ENCODE data around the gene DNAJC5G.
"Not testable (repeated sequence)": the region's sequence is repeated elsewhere in the genome, so short reads cannot be mapped to it uniquely, and the experiment has no call there.

The DNAJC5G gene

DNA sequence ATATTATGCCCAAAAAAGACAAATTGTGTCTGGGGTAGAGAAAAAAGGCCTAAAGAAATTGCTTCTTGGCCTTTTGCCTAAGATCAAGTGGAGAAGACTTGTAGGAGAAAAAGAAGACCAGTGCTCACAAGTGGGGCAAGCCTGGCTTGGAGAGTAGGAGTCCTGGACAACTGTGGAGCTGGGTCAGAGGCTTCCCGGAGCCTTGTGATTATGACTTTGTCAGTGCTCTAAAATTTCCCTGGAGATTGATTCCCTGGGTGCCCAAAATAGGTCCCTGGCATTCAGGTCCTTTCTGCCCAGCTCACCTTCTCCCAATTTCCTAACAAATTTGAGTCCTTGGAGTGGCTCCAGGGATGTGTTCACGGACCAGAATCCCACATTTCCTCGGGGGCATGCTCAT lies 6.2 kb downstream of the DNAJC5G start:
- DNase-seq (ENCODE audit: low read depth in 2 of 2) = no peak

DNA sequence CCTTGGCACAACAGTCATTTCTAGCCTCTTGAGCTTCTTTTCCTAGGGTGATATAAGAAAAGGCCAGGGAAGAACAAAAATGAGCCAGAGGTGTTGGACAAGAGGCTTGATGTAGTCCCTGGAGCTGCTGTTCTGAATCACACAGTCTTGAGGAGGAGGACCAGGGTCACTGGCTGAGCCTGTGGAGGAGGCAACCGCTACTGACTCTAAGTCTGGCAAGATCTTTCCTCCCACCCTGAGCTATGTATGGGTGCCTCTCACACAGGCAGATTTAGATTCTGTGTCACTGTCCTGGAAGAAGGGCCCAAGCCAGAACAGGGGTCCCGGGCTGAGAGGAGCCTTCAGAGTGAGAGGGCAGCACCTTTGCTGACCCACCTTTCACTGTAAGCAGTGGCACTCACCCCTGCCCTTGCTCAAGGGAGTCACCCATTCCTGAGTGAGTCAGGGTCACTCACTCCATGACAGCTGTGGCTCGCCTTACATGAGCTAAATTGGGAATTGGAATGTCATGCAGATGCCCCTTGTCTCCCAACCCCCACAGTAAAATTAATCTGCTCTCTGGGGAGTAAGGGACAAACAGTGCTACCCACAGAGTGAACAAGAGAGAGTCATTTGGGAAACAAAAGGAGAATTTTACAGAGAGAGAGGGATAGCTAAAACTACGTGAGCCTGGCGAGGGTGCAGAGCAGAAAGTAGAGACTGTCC lies 6.8 kb downstream of the DNAJC5G start, which contains the start of gene TRIM54:
TSS of gene TRIM54 (plus strand) at position 575 of the 705 bp plus-strand sequence. CDS start 303 bp downstream, outside the sequence.
- DNase-seq (ENCODE audit: low read depth in 2 of 2) = no peak

DNA sequence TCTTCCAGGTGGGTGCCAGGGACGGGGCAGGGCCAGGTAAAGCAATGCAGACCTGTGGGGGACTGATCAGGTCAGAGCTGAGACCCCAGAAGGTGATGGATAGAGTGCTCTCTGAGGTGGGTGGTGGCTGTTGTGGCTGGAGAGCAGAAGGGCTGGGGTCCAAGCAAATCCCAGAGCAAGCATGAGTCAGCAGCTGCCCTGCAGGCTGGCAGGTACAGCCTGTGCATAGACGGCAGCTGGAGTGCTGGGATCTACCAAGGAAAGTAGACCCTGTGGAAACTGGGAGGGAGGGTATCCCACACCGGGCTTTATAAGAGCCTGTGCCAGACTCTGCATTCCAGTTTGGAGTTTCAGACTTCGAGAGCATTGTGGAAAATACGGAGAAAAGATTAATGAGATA lies 7.7 kb downstream of the DNAJC5G start:
- DNase-seq (ENCODE audit: low read depth in 2 of 2) = no peak

DNA sequence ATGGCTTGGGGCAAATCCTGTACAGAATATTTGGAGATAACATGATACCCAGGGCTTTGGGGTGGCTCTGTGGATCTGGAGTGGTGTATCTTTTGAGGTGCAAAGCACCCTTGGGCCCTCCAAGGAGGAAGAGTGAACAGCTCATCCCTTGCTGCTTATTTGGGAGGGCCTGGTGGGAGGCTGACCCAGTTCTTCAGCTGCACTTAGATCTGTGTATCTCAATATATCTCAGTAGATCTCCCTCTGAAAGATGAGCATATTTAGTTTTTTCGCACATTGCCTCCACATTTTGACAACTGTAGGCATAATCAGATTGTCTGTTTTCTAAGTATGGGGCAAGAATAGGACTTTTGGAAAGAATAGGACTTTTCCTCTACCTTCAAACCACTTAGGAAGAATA lies 9.8 kb downstream of the DNAJC5G start:
- no peak for DNase-seq (ENCODE audit: low read depth in 2 of 2)

DNA sequence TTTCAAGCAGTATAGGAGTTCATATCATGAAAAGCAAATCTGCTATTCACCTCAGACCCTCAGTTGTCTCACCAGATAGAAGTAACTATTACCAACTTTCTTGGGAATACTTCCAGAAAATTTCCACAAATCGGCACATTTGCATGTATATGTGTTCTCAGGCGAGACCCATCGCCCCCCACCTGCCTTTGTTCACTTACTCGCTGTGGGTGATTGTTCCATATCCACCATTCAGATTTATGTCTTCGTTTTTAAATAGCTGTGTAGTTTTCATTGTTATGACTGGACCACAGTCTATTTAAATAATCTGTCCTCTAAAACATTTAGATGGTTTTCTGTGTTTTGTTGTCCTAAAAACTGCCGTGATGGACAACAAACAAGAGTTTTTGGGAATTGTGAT lies 10.2 kb downstream of the DNAJC5G start:
- no peak for DNase-seq (ENCODE audit: low read depth in 2 of 2)

DNA sequence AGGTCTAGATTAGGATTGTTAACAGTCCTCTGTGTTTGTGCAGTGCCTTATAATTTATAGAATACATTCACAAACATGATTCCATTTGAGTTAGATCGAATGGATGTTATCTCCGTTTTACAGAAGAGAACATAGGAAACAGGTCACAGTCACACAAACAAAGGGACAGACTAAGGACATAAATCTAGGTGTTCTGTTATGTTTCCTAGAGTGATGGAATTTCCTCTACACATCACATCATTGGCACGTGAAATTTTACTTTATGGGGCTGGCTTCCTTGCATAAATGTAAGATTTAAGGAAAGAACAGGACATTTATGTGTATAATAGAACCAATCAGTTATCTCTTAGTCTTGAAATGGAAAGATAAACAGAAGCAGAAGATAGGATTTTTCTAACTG lies 13.4 kb downstream of the DNAJC5G start:
- no peak for DNase-seq (ENCODE audit: low read depth in 2 of 2)

DNA sequence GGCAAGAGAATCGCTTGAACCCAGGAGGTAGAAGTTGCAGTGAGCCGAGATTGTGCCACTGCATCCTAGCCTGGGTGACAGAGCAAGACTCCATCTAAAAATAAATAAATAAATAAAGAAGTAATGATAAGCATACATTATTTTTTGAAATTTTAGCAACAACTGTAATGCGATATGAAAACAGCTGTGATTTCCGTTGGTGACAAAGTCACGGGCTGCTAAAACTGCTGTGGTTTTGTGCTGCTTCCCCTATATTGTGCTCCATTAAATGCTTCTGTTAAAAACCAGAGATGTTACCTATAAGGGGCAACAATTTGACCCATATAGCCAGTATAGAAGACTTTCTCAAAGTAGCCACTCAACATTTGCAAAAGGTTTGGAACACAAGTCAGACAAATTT lies 15.3 kb downstream of the DNAJC5G start:
- no peak for DNase-seq (ENCODE audit: low read depth in 2 of 2)

DNA sequence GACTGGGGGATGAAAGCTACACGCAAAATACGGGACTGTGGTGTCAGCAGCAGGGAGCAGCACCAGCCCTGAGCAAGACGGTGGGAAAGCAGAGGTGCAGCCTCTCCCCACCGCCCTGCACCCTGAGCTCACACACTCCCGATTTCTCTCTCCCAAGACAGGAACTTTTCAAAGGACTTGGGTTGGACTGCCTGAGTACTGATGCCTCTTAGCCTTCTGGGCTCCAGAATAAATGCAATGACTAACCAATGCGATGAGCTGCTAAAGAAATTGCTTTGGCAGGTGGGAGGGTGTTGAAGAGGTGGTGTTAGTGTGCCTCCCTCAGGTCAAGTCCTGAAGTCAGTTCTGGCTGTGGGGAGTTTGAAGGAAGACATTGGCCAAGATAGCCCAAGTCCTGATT lies 16.6 kb downstream of the DNAJC5G start:
- DNase-seq (ENCODE audit: low read depth in 2 of 2) = no peak

DNA sequence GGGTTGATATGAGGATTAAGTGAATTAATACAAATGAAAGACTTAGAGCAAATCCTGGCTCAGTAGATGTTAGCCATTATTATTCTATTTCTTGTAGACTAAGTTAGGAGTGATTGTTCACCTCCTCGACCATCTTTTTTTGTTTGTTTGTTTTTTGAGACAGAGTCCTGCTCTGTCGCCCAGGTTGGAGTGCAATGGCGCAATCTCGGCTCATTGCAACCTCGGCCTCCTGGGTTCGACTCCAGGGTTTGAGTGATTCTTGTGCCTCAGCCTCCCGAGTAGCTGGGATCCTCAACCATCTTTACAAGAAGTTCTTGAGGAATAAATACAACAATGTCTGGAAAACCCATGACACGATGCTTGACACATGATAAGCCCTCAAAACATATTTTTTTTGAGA lies 19.7 kb downstream of the DNAJC5G start:
- no peak for DNase-seq (ENCODE audit: low read depth in 2 of 2)

DNA sequence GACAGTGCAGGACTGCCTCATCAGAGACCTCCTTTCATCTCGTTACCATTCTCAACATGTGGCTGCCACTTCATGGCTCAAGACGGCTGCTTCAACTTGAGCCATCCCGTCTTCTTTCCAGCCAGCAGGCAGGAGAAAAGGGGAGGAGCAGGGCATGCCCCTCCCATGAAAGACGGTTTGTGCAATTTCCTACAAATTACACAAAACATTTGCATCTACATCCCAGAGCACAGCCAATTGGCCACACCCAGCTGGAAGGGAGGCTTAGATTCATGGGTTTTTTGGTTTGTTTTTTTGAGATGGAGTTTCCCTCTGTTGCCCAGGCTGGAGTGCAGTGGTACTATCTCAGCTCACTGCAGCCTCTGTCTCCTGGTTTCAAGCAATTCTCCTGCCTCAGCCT lies 21.2 kb downstream of the DNAJC5G start:
- DNase-seq (ENCODE audit: low read depth in 2 of 2) = no peak

DNA sequence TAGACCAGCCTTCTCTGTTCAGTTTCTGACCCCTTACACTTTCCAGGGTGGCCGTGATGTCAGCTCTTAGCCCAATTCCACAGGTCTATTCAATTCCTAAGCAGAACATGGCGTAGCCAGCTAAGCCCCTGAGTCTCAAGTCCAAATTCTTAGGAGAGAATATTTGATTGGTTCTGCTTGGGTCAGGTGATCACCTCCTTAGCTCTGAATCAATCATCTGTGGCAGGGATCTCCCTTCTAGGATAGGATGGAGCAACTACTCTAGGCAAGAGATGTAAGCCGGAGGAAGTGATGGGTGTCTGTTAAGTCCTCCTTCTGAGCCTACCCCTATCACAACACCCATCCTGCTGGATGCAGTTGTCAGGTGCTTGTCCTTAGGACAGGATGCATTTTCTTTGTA lies 22.0 kb downstream of the DNAJC5G start:
- DNase-seq (ENCODE audit: low read depth in 2 of 2) = no peak

DNA sequence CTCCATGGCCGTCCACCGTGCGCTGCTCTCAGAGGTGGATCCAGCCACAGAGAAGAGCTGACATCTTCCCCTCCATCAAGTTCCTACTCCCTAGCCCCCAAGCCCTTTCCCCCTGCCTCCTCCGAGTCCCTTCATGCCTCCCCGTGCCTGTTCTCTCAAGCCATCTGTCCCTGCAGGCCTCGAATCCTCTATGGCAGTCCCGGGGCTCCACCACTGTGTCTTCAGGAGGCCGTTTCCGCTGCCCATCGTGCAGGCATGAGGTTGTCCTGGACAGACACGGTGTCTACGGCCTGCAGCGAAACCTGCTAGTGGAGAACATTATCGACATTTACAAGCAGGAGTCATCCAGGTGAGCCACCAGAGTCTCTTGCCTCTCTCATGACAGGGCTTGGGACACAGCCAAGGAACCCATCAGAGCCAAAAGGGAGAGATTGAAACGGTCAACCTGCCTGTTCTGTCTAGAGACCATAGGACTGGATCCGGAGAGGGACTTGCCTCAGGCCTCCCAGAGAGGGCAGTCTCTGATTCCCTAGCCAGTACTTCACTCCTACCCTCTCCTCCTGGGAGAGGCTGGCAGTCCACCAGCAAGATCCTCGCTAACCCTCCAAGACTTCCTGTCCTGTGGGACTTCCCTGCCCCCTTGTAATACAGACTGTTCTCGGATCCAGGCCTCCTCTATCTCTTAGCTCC lies 23.3 kb downstream of the DNAJC5G start:
- DNase-seq (ENCODE audit: low read depth in 2 of 2) = no peak

DNA sequence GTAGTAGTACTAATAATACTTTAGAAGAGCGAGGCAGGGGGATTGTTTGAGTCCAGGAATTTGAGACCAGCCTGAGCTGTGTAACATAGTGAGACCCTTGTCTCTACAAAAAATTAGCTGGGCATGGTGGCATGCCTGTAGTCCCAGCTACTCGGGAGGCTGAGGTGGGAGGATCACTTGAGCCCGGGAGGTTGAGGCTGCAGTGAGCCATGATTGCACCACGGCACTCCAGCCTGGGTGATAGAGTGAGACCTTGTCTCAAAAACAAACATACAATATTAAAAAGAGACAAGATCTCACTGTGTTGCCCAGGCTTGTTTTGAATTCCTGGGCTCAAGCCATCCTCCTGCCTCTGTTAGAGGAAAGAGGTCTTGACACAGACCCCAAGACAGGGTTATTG lies 25.4 kb downstream of the DNAJC5G start:
- not testable (repeated sequence) for DNase-seq (ENCODE audit: low read depth in 2 of 2)

DNA sequence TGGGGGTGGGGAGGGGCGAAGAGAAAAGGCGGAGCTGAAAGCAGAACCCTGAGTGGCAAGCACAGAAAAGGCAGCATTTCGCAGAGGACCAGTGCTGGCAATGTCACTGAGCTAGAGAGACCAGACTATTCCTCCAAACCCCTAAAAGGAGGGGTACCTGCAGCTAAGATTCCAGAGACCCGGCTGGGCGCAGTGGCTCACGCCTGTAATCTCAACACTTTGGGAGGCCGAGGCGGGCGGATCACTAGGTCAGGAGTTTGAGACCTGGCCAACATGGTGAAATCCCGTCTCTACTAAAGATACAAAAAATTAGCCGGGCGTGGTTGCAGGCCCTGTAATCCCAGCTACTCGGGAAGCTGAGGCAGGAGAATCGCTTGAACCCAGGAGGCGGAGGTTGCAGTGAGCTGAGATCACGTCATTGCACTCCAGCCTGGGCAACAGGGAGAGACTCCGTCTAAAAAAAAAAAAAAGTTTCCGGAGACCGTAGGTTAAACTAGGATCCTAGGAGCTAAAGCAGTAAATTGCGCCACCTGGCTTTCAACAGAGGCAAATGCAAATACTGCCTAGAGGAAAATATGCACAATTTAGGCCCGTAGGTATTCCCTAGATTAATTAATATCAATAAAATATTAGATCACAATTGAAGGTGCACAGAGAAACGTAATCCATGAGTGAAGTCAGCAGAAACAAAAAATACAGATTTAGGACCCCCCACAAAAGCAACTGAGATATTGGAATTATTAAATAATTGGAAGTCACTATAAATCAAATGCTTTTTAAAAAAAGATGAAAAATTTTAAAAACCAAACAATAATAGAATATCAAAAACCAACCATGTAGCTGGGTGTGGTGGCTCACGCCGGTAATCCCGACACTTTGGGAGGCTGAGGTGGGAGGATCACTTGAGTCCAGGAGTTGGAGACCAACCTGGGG lies 28.1 kb downstream of the DNAJC5G start:
- DNase-seq (ENCODE audit: low read depth in 2 of 2) = no peak

DNA sequence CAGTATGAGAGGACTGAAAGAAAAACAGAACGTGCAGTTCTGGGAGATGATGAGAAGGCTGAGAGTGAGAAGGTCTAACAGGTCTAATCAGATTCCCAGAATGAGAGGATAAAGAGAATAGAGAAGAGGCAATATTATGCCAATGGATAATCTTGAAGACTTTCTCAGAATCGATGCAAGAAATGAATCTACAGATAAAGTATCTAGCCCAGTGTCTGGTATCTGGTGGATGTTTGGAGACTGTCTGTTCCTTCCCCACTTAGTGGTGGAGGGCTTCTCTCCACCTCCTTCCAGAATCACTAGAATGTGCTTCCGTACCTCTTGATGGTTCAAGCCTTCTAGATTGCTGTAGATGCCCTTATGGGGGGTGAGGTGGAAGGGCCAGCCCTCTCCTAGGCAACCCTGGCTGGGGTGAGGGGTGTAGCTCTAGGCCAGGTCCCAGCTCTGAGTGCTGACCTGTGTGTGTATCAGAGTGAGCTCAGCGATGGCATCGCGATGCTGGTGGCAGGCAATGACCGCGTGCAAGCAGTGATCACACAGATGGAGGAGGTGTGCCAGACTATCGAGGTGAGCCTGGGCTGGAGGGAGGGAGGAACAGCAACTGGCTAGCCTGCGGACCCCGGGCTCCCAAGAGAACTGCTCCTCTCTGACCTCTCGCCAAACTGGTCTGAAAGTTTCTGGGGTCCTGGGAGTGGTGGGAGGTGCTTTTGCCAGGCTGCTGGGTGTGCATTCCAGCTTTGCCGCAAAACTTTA lies 29.4 kb downstream of the DNAJC5G start:
- DNase-seq (ENCODE audit: low read depth in 2 of 2) = no peak

DNA sequence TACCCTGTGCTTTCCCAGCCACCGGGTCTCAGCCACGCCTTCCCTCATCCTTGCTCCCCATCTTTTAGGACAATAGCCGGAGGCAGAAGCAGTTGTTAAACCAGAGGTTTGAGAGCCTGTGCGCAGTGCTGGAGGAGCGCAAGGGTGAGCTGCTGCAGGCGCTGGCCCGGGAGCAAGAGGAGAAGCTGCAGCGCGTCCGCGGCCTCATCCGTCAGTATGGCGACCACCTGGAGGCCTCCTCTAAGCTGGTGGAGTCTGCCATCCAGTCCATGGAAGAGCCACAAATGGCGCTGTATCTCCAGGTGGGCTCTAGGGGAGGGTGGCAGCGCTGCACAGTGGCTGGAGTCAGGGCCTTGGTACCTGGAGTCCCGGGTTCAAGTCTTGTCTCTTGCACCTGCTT lies 30.3 kb downstream of the DNAJC5G start:
- no peak for DNase-seq (ENCODE audit: low read depth in 2 of 2)

DNA sequence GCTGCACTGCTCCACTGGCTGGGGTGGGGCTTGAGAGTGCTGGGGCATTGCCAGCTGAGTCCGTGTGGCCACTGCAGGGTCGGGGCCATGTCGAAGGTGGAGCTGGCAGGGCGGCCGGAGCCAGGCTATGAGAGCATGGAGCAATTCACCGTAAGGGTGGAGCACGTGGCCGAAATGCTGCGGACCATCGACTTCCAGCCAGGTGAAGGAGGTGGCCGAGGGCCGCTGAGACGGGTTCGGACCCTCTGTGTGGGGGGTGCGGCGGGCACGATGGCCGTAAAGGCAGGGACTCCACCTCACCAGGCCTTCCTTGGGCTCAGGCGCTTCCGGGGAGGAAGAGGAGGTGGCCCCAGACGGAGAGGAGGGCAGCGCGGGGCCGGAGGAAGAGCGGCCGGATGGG lies 30.9 kb downstream of the DNAJC5G start:
- no peak for DNase-seq (ENCODE audit: low read depth in 2 of 2)

DNA sequence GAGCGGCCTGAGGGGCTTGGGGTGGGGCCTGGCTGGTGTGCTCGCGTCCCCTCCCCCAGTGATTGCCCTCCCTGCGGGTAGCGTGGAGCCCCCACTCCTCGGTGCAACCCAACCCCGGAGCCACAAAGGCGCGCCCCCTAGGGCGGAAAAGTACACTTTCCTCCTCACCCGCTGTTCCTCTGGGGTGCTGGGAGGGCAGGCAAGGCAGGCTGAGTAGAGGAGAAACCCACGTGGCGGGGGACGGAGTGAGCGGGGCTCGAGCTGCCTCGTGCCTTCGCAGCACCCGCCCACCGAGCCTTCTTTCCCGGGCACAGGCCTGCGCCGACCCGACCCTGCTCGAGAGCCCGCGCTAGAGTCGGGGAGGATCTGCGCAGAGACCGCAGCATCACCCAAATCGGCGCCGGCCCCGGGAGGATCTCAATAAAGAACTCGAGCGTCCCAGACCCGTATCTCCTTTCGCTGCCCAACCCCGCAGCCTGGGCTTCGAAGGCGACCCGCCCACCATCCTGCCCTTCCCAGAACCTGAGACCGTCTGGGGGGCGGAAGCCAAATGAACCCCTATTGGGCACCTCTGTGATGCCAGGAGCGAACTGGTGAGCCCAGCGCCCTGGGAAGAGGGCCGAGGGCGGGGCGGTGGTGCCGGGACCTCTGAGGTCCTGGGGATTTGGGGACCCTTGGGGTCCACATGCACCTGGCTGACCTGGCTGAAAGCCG lies 31.5 kb downstream of the DNAJC5G start:
- no peak for DNase-seq (ENCODE audit: low read depth in 2 of 2)

DNA sequence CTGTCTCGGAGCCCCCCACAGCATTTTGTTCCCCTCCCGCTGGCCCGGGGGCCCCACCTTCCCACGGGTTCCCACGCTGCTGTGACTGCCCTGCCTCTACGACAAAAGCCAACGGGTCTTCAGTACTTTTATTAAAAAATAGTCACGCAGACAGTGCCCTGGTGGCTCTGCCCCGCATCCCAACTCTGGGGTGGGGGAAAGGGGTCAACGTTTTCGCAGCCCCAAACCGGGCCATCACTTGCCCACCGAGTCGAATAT lies 32.0 kb downstream of the DNAJC5G start:
- DNase-seq (ENCODE audit: low read depth in 2 of 2) = no peak

DNA sequence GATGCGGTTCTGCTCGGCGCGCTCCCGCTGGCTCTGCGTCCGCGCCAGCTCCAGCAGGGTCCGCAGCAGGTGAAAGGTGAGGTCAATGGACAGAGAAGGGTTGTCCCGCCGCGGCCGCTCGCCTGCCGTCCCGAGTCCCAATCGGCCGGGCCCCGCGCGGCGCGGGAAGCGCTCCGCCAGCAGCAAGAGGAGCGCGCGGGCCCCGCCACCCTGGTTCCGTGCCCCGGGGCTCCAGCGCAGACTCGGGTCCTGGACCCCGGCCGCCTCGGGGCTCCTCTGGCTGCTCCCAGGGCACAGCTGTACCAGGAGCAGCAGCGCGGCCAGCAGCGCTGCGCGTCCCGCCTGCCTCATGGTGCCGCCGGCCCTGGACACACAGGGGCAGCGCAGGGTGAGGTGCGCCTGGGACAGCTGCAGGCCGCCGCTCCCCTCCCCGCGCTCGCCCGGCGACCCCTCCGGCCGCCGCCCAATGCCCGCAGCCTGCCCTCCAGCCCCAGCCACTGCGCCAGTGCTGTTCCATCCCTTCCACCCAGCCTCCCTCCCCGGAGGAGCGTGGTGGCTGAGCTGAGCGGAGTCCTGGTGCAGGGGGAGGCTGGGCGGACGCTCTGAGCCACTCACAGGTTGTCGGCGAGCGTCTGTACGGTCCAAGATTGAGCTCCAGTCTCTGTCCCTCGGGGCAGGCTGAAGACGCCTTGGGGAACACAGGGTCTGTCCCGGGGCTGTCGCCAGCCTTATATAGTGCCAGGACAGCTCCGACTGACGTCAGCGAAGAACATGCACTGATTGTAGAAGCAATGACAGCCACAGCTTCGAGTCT lies 32.5 kb downstream of the DNAJC5G start:
- no peak for DNase-seq (ENCODE audit: low read depth in 2 of 2)

Measured in stimulated activated CD8-positive, alpha-beta memory T cell treated with anti-CD3 and anti-CD28 coated beads, Interleukin-15, amount 100 ng/mL, for 48 hours (primary cell).